Panc1 (cell line): ENCODE data around the gene PTPN11. TPM values are rescaled to one million over a fixed set of nuclear protein-coding genes. Genes with fewer than 3 reads are reported as not detected.
"Not testable (repeated sequence)": the region's sequence is repeated elsewhere in the genome, so short reads cannot be mapped to it uniquely, and the experiment has no call there.

Experiments used
- ATAC-seq: fragments of 200-7000 bp; cut with Tn5 transposase; 2 replicates; pipeline ENCODE4 v1.9.1; 2020; ENCODE audit warnings: mild to moderate bottlenecking, moderate library complexity
- BruUV-seq: library from RNA; stranded (reverse); fragments of 400-500 nt; replicated peaks from 2 replicates; lab custom pipeline; 2021; lab: Mats Ljungman, UMichigan
- CTCF ChIA-PET: fragments of 300-600 bp; sonication (Branson Sonifier 250); formaldehyde crosslinking; loops from one replicate; lab custom pipeline; 2022; ENCODE audit warnings: antibody characterized with exemption; lab: Charles Lee
- POLR2A ChIA-PET: fragments of 300-600 bp; sonication (Branson Sonifier 250); formaldehyde crosslinking; loops from one replicate; lab custom pipeline; 2022; ENCODE audit warnings: antibody characterized with exemption; lab: Charles Lee
- DNase-seq: peaks from one replicate; pipeline ENCODE4 v3.0.0-alpha.2; 2010; ENCODE audit warnings: low read depth, low spot score
- H3K27ac ChIP-seq: 2 replicates; pipeline ENCODE4 v1.5.1; 2011; ENCODE audit warnings: mild to moderate bottlenecking, low read length, inconsistent platforms
- H3K27me3 ChIP-seq: fragments of 200-500 bp; sonication (Bioruptor generic); 2 replicates; pipeline ENCODE4 v1.6.0; 2014; ENCODE audit warnings: low read length, inconsistent platforms; ENCODE audit not compliant: control insufficient read depth, insufficient read depth
- H3K36me3 ChIP-seq: fragments of 200-500 bp; sonication (Bioruptor generic); 2 replicates; pipeline ENCODE4 v1.5.1; 2014; ENCODE audit warnings: inconsistent platforms, mild to moderate bottlenecking, low read length, moderate library complexity; ENCODE audit not compliant: control insufficient read depth, insufficient read depth
- H3K4me1 ChIP-seq: 2 replicates; pipeline ENCODE4 v1.5.1; 2011; ENCODE audit warnings: inconsistent platforms, mild to moderate bottlenecking, low read length, moderate library complexity; ENCODE audit not compliant: control insufficient read depth, insufficient read depth
- H3K4me3 ChIP-seq, 2 experiments: 2 replicates each; pipeline ENCODE4 v1.5.1; 2011 to 2012; ENCODE audit warnings: low read depth in 2 of 2, low read length in 2 of 2, mild to moderate bottlenecking in 2 of 2, inconsistent platforms in 1 of 2, moderate library complexity in 1 of 2
- H3K9me3 ChIP-seq: fragments of 200-500 bp; sonication (Bioruptor generic); 2 replicates; pipeline ENCODE4 v1.5.1; 2014; ENCODE audit warnings: low read depth, mild to moderate bottlenecking, inconsistent platforms, low read length, moderate library complexity; ENCODE audit not compliant: control insufficient read depth, insufficient read depth
- POLR2AphosphoS5 ChIP-seq: IDR thresholded peaks from 2 replicates; pipeline ENCODE4 v1.6.1; 2012; ENCODE audit warnings: mild to moderate bottlenecking, low read depth, low read length, moderate library complexity
- SIN3A ChIP-seq: IDR thresholded peaks from 2 replicates; pipeline ENCODE4 v1.6.1; 2012; ENCODE audit warnings: low read depth, mild to moderate bottlenecking, low read length, moderate library complexity, borderline replicate concordance; ENCODE audit not compliant: insufficient read depth
- TCF7L2 ChIP-seq: IDR thresholded peaks from 2 replicates; pipeline ENCODE4 v1.6.1; 2011; ENCODE audit warnings: mild to moderate bottlenecking, low read depth, low read length, inconsistent platforms
- in situ Hi-C: cut with HindIII; loops from 2 replicates; pipeline ENCODE4 v1.10.0; 2016; ENCODE audit warnings: low sequenced_read_pairs, low pct_unique_long_range_greater_than_20kb
- intact Hi-C: fragments of 100-400 bp; cut with micrococcal nuclease; formaldehyde crosslinking; loops from one replicate; pipeline ENCODE4 v1.10.0; 2022; ENCODE audit not compliant: unreplicated experiment
- total RNA-seq: library from RNA; stranded (reverse); gene quantifications from one replicate; pipeline ENCODE4 v1.2.1, GENCODE V29; 2021; ENCODE audit not compliant: unreplicated experiment
- TF ChIP-seq, protein P1 (sequence below), 2 experiments: IDR thresholded peaks; 2 replicates each; pipeline ENCODE4 v1.6.1; 2011 to 2012; ENCODE audit warnings: low read depth in 2 of 2, control low read depth in 1 of 2, low read length in 1 of 2, mild to moderate bottlenecking in 1 of 2, moderate library complexity in 1 of 2; ENCODE audit not compliant: insufficient read depth in 1 of 2
- TF ChIP-seq, protein P2 (sequence below): fragments of 450-650 bp; IDR thresholded peaks from 2 replicates; pipeline ENCODE4 v1.5.1; 2017; ENCODE audit warnings: mild to moderate bottlenecking

PTPN11 gene
- total RNA-seq, 1 experiment from 2014 or later: 139 TPM

DNA sequence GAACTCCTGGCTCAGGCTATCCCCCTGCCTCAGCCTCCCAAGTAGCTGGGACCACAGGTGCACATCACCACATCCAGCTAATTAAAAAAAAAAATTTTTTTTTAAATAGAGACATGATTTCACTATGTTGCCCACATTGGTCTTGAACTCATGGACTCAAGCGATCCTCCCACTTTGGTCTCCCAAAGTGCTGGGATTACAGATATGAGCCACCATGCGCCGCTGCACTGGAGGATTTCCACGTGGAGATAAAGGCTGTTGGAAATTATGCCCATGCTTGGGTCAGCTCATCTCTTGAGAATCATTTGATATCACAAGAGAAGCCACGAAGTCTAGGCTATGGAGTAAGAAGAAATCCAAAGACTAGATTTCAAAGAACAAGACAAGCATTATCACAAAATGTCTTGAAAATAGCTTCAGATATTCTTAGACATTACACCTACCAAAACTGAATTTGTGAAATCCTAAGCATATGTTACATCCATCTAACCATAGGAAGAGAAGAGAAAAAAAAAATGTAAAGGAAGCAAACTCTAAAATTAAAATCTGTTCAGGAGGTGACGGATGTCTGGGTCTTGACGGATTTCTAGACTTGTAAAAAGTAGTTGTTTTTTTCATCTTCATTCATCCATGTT lies 99.1 kb downstream of the PTPN11 start:
- Histone ChIP-seq H3K9me3 (no peaks in the 10 kb centered on the region), H3K36me3 (no peaks in the 10 kb centered on the region), H3K27ac (no peak overlapping the region), H3K4me3 (no peak overlapping the region), H3K27me3 (no peaks in the 10 kb centered on the region), H3K4me1 (no peaks in the 10 kb centered on the region)
- no peak for DNase-seq
- ChIA-PET POLR2A (no interaction called here), CTCF (interaction anchor here (0.7 kb wide), 1 partner anchor 95 kb away, joined by 3 read pairs; no protein-coding TSS in a partner anchor)
- in situ Hi-C loops: no loop called here
- TF ChIP-seq, protein P1, sequence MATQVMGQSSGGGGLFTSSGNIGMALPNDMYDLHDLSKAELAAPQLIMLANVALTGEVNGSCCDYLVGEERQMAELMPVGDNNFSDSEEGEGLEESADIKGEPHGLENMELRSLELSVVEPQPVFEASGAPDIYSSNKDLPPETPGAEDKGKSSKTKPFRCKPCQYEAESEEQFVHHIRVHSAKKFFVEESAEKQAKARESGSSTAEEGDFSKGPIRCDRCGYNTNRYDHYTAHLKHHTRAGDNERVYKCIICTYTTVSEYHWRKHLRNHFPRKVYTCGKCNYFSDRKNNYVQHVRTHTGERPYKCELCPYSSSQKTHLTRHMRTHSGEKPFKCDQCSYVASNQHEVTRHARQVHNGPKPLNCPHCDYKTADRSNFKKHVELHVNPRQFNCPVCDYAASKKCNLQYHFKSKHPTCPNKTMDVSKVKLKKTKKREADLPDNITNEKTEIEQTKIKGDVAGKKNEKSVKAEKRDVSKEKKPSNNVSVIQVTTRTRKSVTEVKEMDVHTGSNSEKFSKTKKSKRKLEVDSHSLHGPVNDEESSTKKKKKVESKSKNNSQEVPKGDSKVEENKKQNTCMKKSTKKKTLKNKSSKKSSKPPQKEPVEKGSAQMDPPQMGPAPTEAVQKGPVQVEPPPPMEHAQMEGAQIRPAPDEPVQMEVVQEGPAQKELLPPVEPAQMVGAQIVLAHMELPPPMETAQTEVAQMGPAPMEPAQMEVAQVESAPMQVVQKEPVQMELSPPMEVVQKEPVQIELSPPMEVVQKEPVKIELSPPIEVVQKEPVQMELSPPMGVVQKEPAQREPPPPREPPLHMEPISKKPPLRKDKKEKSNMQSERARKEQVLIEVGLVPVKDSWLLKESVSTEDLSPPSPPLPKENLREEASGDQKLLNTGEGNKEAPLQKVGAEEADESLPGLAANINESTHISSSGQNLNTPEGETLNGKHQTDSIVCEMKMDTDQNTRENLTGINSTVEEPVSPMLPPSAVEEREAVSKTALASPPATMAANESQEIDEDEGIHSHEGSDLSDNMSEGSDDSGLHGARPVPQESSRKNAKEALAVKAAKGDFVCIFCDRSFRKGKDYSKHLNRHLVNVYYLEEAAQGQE (IDR thresholded peaks at IDR 0.05; ENCODE audit: insufficient read depth in 1 of 2, low read depth in 2 of 2, low read length in 1 of 2): no peak
- no TSS peak for BruUV-seq
- intact Hi-C loops: no loop called here
- no peak for ATAC-seq

DNA sequence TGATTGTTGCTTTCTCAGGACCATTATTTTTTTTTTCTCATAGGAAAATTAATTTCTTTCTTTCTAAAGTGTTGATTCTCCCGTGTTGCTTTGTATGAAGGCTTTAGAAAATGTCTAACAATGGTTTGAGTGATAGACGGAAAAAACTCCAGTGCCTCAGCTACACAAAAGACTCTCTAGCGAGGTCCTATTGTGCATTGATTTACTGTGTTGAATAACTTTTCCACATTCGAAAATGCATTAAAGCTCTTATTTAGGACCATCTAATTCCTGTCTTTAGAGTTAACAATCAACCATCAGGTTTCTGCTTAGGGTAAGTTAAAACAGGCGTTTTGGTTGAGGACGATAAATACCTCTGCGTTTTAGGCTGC lies 99.6 kb downstream of the PTPN11 start:
- ATAC-seq (no peak), DNase-seq (no peak)
- TF ChIP-seq, protein P2, sequence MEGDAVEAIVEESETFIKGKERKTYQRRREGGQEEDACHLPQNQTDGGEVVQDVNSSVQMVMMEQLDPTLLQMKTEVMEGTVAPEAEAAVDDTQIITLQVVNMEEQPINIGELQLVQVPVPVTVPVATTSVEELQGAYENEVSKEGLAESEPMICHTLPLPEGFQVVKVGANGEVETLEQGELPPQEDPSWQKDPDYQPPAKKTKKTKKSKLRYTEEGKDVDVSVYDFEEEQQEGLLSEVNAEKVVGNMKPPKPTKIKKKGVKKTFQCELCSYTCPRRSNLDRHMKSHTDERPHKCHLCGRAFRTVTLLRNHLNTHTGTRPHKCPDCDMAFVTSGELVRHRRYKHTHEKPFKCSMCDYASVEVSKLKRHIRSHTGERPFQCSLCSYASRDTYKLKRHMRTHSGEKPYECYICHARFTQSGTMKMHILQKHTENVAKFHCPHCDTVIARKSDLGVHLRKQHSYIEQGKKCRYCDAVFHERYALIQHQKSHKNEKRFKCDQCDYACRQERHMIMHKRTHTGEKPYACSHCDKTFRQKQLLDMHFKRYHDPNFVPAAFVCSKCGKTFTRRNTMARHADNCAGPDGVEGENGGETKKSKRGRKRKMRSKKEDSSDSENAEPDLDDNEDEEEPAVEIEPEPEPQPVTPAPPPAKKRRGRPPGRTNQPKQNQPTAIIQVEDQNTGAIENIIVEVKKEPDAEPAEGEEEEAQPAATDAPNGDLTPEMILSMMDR: no peak
- TF ChIP-seq SIN3A (no peak), POLR2AphosphoS5 (no peak), TCF7L2 (no peak)
- TF ChIP-seq, protein P1 (IDR thresholded peaks at IDR 0.05; ENCODE audit: insufficient read depth in 1 of 2, low read depth in 2 of 2, low read length in 1 of 2): no peak
- intact Hi-C loops (no loop called here), in situ Hi-C loops (no loop called here)
- H3K27ac ChIP-seq: no peak overlapping the region
- H3K27me3 ChIP-seq: no peaks in the 10 kb centered on the region
- no peaks in the 10 kb centered on the region for H3K36me3 ChIP-seq
- ChIA-PET CTCF (interaction anchor here (0.7 kb wide), 1 partner anchor 94 kb away, joined by 3 read pairs; no protein-coding TSS in a partner anchor), POLR2A (no interaction called here)
- BruUV-seq: no TSS peak
- H3K9me3 ChIP-seq: no peaks in the 10 kb centered on the region
- no peak overlapping the region for H3K4me3 ChIP-seq
- H3K4me1 ChIP-seq: no peaks in the 10 kb centered on the region

DNA sequence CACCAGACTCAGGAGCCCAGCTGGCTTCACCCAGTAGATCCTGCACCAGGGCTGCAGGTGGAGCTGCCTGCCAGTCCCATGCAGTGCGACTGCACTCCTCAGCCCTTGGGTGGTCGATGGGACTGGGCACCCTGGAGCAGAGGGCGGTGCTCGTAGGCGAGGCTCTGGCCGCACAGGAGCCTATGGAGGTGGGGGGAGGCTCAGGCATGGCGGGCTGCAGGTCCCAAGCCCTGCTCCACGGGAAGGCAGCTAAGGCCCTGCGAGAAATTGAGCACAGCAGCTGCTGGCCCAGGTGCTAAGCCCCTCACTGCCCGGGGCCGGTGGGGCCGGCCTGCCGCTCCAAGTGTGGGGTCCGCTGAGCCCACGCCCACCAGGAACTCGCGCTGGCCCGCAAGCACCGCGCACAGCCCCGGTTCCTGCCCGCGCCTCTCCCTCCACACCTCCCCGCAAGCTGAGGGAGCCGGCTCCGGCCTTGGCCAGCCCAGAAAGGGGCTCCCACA lies 101.1 kb downstream of the PTPN11 start:
- H3K36me3 ChIP-seq, H3K27me3 ChIP-seq, in situ Hi-C loops, CTCF ChIA-PET, H3K4me3 ChIP-seq, H3K9me3 ChIP-seq, ATAC-seq, DNase-seq, H3K27ac ChIP-seq, BruUV-seq, POLR2A ChIA-PET, intact Hi-C loops, H3K4me1 ChIP-seq: not testable (repeated sequence)
